Measurements from ENCODE around the gene DOK4.
"Not testable (repeated sequence)": the region's sequence is repeated elsewhere in the genome, so short reads cannot be mapped to it uniquely, and the experiment has no call there.

The DOK4 gene

GRCh38 chr16:57446531-57447185 is 39.6 kb downstream of the DOK4 start:
- peak; percentile 23 for DNase-seq (ENCODE audit: low spot score)

DNA sequence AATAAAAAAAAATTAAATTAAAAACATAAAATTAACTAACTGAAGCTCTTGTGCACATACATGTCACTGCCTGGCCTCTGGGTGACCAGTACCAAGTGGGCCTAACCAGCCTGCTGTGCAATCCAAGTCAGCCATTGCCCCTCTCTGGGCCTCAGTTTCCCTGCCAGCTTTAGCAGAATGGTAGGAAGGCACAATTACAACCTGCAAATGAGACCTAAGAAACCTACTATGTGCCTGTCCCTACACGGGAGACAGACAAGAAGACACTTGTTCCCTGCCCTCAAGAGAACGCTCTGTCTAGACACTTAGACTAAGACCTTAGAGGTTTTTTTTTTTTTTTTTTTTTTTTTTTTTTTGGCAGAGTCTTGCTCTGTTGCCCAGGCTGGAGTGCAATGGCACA is 40.8 kb downstream of the DOK4 start:
- no peak for DNase-seq (ENCODE audit: low spot score)

DNA sequence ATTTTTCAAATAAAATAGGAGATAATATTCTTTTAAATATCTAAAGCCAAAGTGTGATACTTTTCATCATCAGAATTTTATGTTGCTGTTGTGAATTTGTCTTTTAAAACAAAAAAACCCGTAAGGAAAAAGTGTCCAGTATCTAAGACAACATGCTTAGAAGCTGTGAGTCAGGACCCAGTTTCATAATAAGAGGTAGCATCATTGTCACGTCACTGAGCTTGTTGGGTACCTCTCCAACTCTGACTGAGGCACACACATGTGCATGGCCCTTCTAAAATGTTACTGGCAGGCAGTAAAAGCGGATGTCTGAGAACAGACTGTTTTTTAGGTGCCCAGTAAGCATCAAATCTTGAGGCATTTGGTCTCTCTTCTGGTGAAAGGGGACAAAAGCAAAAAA is 41.6 kb downstream of the DOK4 start:
- DNase-seq (ENCODE audit: low spot score) = no peak

DNA sequence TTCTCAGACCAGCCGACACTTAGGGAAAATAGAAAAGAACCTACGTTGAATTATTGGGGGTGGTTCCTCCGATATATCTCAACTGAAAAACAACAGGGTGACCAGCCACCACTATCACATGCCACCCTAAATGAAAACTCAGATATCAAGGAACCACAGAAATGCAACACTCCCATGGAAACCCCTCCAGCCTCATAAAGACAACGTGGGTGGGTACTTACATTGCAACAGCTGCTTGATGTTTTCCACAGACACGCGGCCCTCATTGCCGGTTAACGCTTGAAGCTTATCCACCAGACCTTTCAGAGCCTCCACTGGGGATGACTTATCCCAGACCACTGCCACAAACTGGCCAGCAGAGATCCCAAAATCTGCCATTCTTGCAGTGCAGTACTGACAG is 45.7 kb downstream of the DOK4 start:
- DNase-seq (ENCODE audit: low spot score) = not testable (repeated sequence)

GRCh38 chr16:57439947-57440346 is 46.3 kb downstream of the DOK4 start:
- not testable (repeated sequence) for DNase-seq (ENCODE audit: low spot score)

DNA sequence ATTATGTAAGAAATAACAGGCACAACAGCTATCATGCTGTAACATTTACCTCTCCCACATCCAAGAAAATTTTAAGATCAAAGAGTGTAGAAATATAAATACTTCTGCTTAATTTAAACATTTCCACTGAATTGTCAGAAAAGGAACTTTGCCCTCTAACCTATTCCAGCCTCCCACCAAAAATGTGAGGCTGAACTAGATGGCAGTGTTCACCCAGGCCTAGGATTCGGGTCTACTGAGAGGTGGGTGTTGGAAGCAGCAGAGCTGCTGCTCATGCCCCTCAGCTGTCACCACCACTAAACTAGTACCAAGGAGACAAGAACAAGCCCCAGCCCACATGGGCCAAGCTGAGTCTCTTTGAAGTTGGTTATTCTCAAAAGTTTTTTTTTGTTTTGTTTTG is 50.5 kb downstream of the DOK4 start:
- no peak for DNase-seq (ENCODE audit: low spot score)

DNA sequence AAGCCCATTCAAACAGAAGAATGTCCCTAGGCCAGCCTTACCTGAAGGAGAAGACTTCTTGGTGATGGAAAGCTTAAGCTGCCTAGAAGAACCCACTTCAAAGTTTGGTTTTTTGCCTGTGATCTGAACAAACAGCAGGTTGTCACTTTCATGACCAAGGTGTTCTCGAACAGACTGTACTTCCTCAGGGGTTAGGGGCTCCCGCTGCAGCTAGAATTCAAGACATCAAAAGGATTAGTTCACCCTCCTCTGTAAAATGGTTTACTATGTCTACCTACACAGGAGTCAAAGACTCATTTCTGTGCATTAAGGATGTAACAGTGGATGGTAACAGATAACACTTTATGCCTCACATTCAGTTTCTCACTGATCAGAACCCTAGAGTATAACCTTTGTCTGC is 52.3 kb downstream of the DOK4 start:
- no peak for DNase-seq (ENCODE audit: low spot score)

DNA sequence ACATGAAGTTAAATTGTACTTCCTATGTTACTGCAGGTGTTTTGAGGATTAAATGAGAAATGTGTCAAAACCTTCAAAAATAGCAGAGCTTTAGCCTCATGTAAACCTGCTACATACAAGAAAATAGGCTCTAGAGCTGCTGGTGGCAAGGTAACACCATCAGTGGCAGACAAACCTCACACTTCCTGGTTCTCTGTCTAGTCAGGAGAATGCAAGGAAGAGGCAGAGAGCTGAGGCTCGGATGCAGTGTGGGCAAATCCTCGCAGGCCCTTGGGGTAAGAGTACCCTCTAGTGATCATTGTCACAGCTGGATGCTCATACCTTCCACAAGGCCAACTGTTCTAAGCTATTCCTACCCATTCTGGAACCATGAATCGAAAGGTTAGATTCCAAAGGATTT is 53.3 kb downstream of the DOK4 start:
- DNase-seq (ENCODE audit: low spot score) = no peak

GRCh38 chr16:57432505-57432904 is 53.8 kb downstream of the DOK4 start:
- no peak for DNase-seq (ENCODE audit: low spot score)

DNA sequence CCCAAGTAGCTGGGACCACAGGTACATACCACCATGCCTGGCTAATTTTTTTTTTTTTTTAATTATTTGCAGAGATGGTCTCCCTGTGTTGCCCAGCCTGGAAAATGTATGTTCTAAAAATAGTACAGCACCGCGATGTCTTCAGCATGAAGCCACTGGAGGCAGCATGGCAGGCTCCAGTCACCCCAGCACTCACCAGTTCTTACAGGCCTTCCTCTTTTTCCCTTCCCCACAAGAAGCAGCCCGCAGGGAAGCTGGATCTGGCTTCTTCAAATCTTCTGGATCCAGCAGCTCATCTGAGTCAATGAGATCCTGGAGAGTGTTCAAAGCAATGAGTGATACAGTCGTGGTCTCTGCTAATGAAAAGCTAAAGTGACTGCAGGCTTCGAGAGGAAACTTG is 55.3 kb downstream of the DOK4 start:
- DNase-seq (ENCODE audit: low spot score) = no peak

- DNase-seq (ENCODE audit: low spot score) = no peak
Observed at GRCh38 chr16:57427824-57428223, 58.5 kb downstream of the DOK4 start.

GRCh38 chr16:57427307-57427706 is 59.0 kb downstream of the DOK4 start:
- no peak for DNase-seq (ENCODE audit: low spot score)

DNA sequence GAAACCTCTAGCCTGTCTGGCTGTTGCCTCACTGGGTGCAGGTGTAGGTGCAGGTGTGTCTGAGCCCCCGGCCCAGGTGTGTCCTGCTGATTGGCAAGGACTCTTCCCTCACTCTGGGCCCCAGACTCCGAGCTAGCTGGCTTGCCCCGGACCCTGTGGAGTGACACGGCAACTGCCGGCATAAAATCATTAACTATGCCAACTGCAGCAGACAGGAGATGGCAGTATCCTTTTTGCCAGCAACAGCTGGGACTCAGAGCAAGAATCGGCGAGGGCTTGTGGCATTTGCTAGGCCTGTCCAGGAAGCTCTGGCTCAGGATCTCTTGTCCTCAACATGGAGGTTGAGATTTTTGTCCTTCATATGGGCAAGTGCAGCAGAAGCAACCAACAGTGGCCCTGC is 59.9 kb downstream of the DOK4 start:
- no peak for DNase-seq (ENCODE audit: low spot score)

DNA sequence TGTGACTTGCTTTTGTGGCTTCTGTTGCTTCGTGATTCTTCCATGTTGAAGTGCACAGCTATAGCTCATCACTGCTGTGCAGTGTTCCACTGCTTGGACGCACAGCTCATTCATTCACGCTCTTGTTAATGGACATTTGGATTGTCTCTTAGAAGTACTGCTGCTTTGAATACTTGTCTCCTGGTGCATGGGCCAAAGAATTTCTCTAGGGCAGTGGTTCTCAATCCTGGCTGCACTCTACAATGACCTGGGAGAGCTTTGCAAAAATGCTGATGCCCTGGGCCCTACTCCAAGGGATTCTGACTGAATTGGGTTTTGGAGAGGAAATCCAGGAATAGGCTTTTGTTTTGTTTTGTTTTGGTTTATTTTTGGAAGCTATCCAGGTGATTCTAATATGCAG is 61.7 kb downstream of the DOK4 start:
- no peak for DNase-seq (ENCODE audit: low spot score)

DNA sequence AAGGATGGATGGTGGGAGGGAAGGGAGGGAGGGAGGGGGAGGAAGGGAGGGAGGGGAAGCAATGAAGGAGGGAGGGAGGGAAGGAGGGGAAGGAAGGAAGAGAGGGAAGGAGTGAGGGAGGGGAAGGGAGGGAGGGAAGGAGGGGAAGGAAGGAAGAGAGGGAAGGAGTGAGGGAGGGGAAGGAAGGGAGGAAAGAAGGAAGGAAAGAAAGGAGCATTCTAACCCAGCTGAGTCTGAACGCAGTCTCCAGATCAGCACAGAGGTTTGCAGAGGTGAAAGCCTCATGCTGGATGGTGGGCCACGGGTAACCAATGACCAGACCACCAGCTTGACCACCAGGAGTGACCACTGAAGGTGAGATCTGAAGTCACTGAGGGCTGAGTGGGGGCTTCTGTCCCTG is 63.1 kb downstream of the DOK4 start:
- DNase-seq (ENCODE audit: low spot score) = no peak

DNA sequence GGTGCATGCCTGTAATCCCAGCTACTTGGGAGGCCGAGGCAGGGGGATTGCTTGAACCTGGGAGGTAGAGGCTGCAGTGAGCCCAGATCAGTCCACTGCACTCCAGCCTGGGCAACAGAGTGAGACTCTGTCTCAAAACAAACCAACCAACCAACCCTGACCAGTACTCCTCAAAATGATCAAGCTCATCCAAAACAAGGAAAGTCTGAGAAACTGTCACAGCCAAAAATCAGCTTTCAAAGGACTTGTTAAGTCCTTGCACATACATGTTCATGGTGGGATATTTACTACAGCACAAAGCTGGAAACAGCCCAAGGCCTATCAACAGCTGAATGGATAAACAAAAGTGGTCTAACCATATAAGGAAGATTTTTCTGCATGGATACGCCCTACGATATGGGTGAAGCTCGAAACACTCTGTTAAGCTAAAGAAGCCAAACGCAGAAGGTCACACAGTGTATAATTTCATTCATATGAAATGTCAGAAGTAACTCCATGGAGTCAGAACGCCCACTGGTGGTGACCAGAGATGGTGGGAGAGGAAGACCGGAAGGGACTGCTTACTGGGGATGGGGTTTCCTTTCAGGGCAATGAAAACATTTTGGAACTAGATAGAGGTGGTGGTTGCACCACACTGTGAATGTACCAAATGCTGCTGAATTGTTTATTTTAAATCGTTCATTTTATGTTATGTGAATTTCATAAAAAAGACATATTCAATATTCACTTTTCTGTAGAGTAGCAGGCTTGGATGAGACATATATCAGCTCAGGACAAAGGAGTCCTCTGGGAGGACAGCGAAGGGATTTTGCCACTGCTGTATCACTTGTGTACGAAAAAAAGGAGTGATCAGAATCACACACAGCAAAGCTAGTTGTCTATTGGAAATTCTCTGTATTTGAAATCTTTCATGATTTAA is 64.0 kb downstream of the DOK4 start:
- no peak for DNase-seq (ENCODE audit: low spot score)

Measured in kidney capillary endothelial cell (primary cell).